ENCODE data around the gene EBF3.

DNA sequence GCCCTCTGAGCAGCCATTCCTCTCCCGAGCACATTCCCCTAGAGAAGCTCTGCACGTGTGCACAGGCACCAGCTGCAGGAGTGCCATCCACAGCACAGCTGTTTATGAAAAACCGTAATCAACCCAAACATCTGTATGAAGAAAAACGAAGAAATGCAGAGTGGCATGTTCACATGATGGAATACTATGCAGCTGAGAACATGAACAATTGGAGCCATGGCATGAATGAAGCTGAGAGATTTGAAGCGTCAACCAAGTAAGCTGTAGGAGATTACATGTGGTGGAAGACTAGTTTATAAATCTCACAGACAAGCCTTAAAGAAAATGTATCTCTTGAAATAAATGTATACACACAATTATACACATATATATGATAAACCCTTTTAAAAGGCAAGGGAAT lies 176.5 kb downstream of the EBF3 start:
- TF ChIP-seq POLR2A (IDR thresholded peaks at IDR 0.05) = no peak
- no peak for TF ChIP-seq CTCF (IDR thresholded peaks at IDR 0.05)
